ACHN (cell line): ENCODE data around the gene ZNF552.
A peak's percentile ranks its signal among the peaks of the same experiment; 100 is the strongest.
"Not testable (repeated sequence)": the region's sequence is repeated elsewhere in the genome, so short reads cannot be mapped to it uniquely, and the experiment has no call there.

Experiments
- DNase-seq: peaks from one replicate; pipeline ENCODE4 v3.0.0-alpha.2; 2015
- in situ Hi-C: cut with HindIII; loops from 2 replicates; pipeline ENCODE4 v1.10.0; 2017; ENCODE audit warnings: low sequenced_read_pairs, low pct_ligation_motif_present, low pct_unique_long_range_greater_than_20kb

Gene ZNF552

GRCh38 chr19:57821095-57821494 lies 6.4 kb upstream of the ZNF552 start:
- in situ Hi-C loops, result not testable (repeated sequence)

GRCh38 chr19:57820599-57820998 lies 5.9 kb upstream of the ZNF552 start:
- in situ Hi-C loops, result no loop called here
- DNase-seq, result no peak

More at GRCh38 chr19:57821095-57821494, 6.4 kb upstream of the ZNF552 start:
- DNase-seq, result not testable (repeated sequence)

- in situ Hi-C loops, result no loop called here
- DNase-seq, result peak; percentile 94
Observed at GRCh38 chr19:57819475-57820148, 4.9 kb upstream of the ZNF552 start.

GRCh38 chr19:57818378-57818777 lies 3.7 kb upstream of the ZNF552 start:
- in situ Hi-C loops, result no loop called here
- DNase-seq, result no peak

- no peak for DNase-seq
- in situ Hi-C loops, result no loop called here
Observed at GRCh38 chr19:57817976-57818375, 3.3 kb upstream of the ZNF552 start.

- in situ Hi-C loops, result no loop called here
- no peak for DNase-seq
Observed at GRCh38 chr19:57816652-57817051, 1.9 kb upstream of the ZNF552 start.

- no peak for DNase-seq
- in situ Hi-C loops, result no loop called here
Observed at GRCh38 chr19:57815247-57816075, 748 bp upstream of the ZNF552 start.

GRCh38 chr19:57813919-57814504 lies 701 bp downstream of the ZNF552 start:
- in situ Hi-C loops, result no loop called here
- DNase-seq, result no peak

- in situ Hi-C loops, DNase-seq: not testable (repeated sequence)
Observed at GRCh38 chr19:57812975-57813820, 1.5 kb downstream of the ZNF552 start.

GRCh38 chr19:57812226-57812625 lies 2.5 kb downstream of the ZNF552 start:
- in situ Hi-C loops, result no loop called here
- no peak for DNase-seq

GRCh38 chr19:57810410-57811295 lies 4.1 kb downstream of the ZNF552 start:
- DNase-seq, in situ Hi-C loops: not testable (repeated sequence)

GRCh38 chr19:57807541-57807940 lies 7.2 kb downstream of the ZNF552 start:
- DNase-seq, result no peak
- in situ Hi-C loops, result no loop called here

GRCh38 chr19:57803594-57804325 lies 11.0 kb downstream of the ZNF552 start:
- in situ Hi-C loops, result no loop called here
- peak; percentile 75 for DNase-seq

- in situ Hi-C loops, result no loop called here
- peak; percentile 45 for DNase-seq
Observed at GRCh38 chr19:57803265-57803593, 11.5 kb downstream of the ZNF552 start.

- in situ Hi-C loops, result no loop called here
Observed at GRCh38 chr19:57802269-57802668, 12.4 kb downstream of the ZNF552 start.

GRCh38 chr19:57800696-57801095 lies 14.0 kb downstream of the ZNF552 start:
- no peak for DNase-seq
- in situ Hi-C loops, result no loop called here

More at GRCh38 chr19:57802269-57802668, 12.4 kb downstream of the ZNF552 start:
- DNase-seq, result no peak

- in situ Hi-C loops, DNase-seq: not testable (repeated sequence)
Observed at GRCh38 chr19:57796580-57796979, 18.1 kb downstream of the ZNF552 start.
